H9 (cell line): Measurements from ENCODE around the gene ECHS1. TPM values are rescaled to one million over a fixed set of nuclear protein-coding genes. Genes with fewer than 3 reads are reported as not detected.

ENCODE experiments used
- DNase-seq: peaks from one replicate; pipeline ENCODE4 v3.0.0-alpha.2; 2017
- H2AFZ ChIP-seq: one replicate; pipeline ENCODE4 v1.6.1; 2013; ENCODE audit warnings: mild to moderate bottlenecking, low read length, control low read depth, moderate library complexity
- H2AK5ac ChIP-seq: 2 replicates; pipeline ENCODE4 v1.6.1; 2013; ENCODE audit warnings: low read length, control low read depth, mixed read lengths; ENCODE audit not compliant: insufficient read length
- H2BK120ac ChIP-seq: one replicate; pipeline ENCODE4 v1.6.1; 2013; ENCODE audit warnings: low read depth, mild to moderate bottlenecking, low read length, control low read depth, inconsistent platforms; ENCODE audit not compliant: poor library complexity, severe bottlenecking
- H2BK12ac ChIP-seq: 2 replicates; pipeline ENCODE4 v1.6.1; 2013; ENCODE audit warnings: low read length, control low read depth, mixed read lengths, low read depth; ENCODE audit not compliant: insufficient read length
- H2BK15ac ChIP-seq: 2 replicates; pipeline ENCODE4 v1.6.1; 2013; ENCODE audit warnings: low read depth, low read length, control low read depth
- H2BK20ac ChIP-seq: one replicate; pipeline ENCODE4 v1.6.1; 2013; ENCODE audit warnings: low read depth, mild to moderate bottlenecking, low read length, control low read depth, inconsistent platforms; ENCODE audit not compliant: poor library complexity, severe bottlenecking
- H2BK5ac ChIP-seq: 2 replicates; pipeline ENCODE4 v1.6.1; 2013; ENCODE audit warnings: low read length, control low read depth, mixed read lengths; ENCODE audit not compliant: insufficient read length
- H3K14ac ChIP-seq: 2 replicates; pipeline ENCODE4 v1.6.1; 2013; ENCODE audit warnings: low read length, control low read depth; ENCODE audit not compliant: insufficient read depth
- H3K18ac ChIP-seq: 2 replicates; pipeline ENCODE4 v1.6.1; 2013; ENCODE audit warnings: low read depth, mild to moderate bottlenecking, mixed read lengths, low read length, control low read depth; ENCODE audit not compliant: insufficient read length
- H3K23ac ChIP-seq: 2 replicates; pipeline ENCODE4 v1.6.1; 2013; ENCODE audit warnings: low read length, control low read depth, mixed read lengths, low read depth; ENCODE audit not compliant: insufficient read length
- H3K23me2 ChIP-seq: 2 replicates; pipeline ENCODE4 v1.6.1; 2013; ENCODE audit warnings: low read depth, mild to moderate bottlenecking, mixed read lengths, low read length, control low read depth; ENCODE audit not compliant: insufficient read length, poor library complexity, severe bottlenecking
- H3K27ac ChIP-seq: 2 replicates; pipeline ENCODE4 v1.5.1; 2013; ENCODE audit warnings: low read length, control low read depth, mixed read lengths, low read depth; ENCODE audit not compliant: insufficient read length
- H3K27me3 ChIP-seq: 2 replicates; pipeline ENCODE4 v1.6.1; 2013; ENCODE audit warnings: low read length, control low read depth, inconsistent platforms; ENCODE audit not compliant: insufficient read depth
- H3K4ac ChIP-seq: 2 replicates; pipeline ENCODE4 v1.6.1; 2013; ENCODE audit warnings: low read depth, mild to moderate bottlenecking, control low read depth, inconsistent platforms, low read length, moderate library complexity
- H3K4me1 ChIP-seq: 2 replicates; pipeline ENCODE4 v1.6.1; 2013; ENCODE audit warnings: low read length, control low read depth, inconsistent platforms; ENCODE audit not compliant: insufficient read depth
- H3K4me2 ChIP-seq: 2 replicates; pipeline ENCODE4 v1.6.1; 2013; ENCODE audit warnings: low read length, control low read depth, mixed read lengths; ENCODE audit not compliant: insufficient read length, insufficient read depth
- H3K56ac ChIP-seq: 2 replicates; pipeline ENCODE4 v1.6.1; 2013; ENCODE audit warnings: low read depth, mild to moderate bottlenecking, mixed read lengths, low read length, control low read depth; ENCODE audit not compliant: insufficient read length
- H3K79me1 ChIP-seq: 2 replicates; pipeline ENCODE4 v1.6.1; 2013; ENCODE audit warnings: low read depth, mild to moderate bottlenecking, moderate library complexity, low read length, control low read depth, inconsistent platforms; ENCODE audit not compliant: insufficient read depth, poor library complexity, severe bottlenecking
- H3K79me2 ChIP-seq: 2 replicates; pipeline ENCODE4 v1.6.1; 2013; ENCODE audit warnings: low read length, control low read depth, inconsistent platforms; ENCODE audit not compliant: insufficient read depth
- H3K9ac ChIP-seq: 2 replicates; pipeline ENCODE4 v1.6.1; 2013; ENCODE audit warnings: low read length, control low read depth, mixed read lengths; ENCODE audit not compliant: insufficient read length; ENCODE audit errors: extremely low read depth
- H3K9me3 ChIP-seq: one replicate; pipeline ENCODE4 v1.6.1; 2013; ENCODE audit warnings: low read depth, low read length, inconsistent platforms; ENCODE audit not compliant: control insufficient read depth
- H3T11ph ChIP-seq: one replicate; pipeline ENCODE4 v1.6.1; 2013; ENCODE audit warnings: mild to moderate bottlenecking, low read length, control low read depth, inconsistent platforms
- H4K20me1 ChIP-seq: one replicate; pipeline ENCODE4 v1.6.1; 2013; ENCODE audit not compliant: control insufficient read depth, insufficient read length, insufficient read depth
- H4K5ac ChIP-seq: 2 replicates; pipeline ENCODE4 v1.6.1; 2013; ENCODE audit warnings: low read depth, mild to moderate bottlenecking, mixed read lengths, low read length, control low read depth; ENCODE audit not compliant: insufficient read length
- H4K8ac ChIP-seq: replicated peaks from 2 replicates; pipeline ENCODE4 v1.6.1; 2013; ENCODE audit warnings: low read length, control low read depth, mixed read lengths, low read depth; ENCODE audit not compliant: insufficient read length
- H4K91ac ChIP-seq: 2 replicates; pipeline ENCODE4 v1.6.1; 2013; ENCODE audit warnings: low read depth, mild to moderate bottlenecking, moderate library complexity, mixed read lengths, low read length, control low read depth; ENCODE audit not compliant: insufficient read length
- H3K27ac Mint-ChIP-seq, 3 experiments: 2 replicates in 2 of 3; 3 replicates in 1 of 3; pipeline ENCODE4 v1.8.0; 2020 to 2021; ENCODE audit warnings: mixed read lengths in 3 of 3, mild to moderate bottlenecking in 1 of 3, moderate library complexity in 1 of 3
- H3K27me3 Mint-ChIP-seq: 2 replicates; pipeline ENCODE4 v1.8.0; 2021; ENCODE audit warnings: low read depth, mild to moderate bottlenecking, moderate library complexity, mixed read lengths
- H3K36me3 Mint-ChIP-seq, 3 experiments: 2 replicates in 2 of 3; 3 replicates in 1 of 3; pipeline ENCODE4 v1.8.0; 2020 to 2021; ENCODE audit warnings: low read depth in 3 of 3, mixed read lengths in 3 of 3; ENCODE audit not compliant: insufficient read depth in 1 of 3
- H3K4me1 Mint-ChIP-seq, 2 experiments: 2 replicates each; pipeline ENCODE4 v1.8.0; 2020; ENCODE audit warnings: mixed read lengths in 2 of 2
- H3K4me3 Mint-ChIP-seq, 2 experiments: 2 replicates in 1 of 2; 3 replicates in 1 of 2; pipeline ENCODE4 v1.8.0; 2020 to 2021; ENCODE audit warnings: mild to moderate bottlenecking in 2 of 2, mixed read lengths in 2 of 2, moderate library complexity in 1 of 2
- H3K9me3 Mint-ChIP-seq, 2 experiments: 2 replicates in 1 of 2; 3 replicates in 1 of 2; pipeline ENCODE4 v1.8.0; 2020; ENCODE audit warnings: mild to moderate bottlenecking in 2 of 2, mixed read lengths in 2 of 2, moderate library complexity in 1 of 2
- WGBS: extraction: QIAGEN DNeasy Blood & Tissue Kit; methylation state at CpG from one replicate; pipeline ENCODE4 v1.1.7; 2013; ENCODE audit warnings: missing lambda C conversion rate, low lambda C conversion rate, mixed read lengths; ENCODE audit not compliant: insufficient read length; ENCODE audit errors: extremely low coverage; 5-methylcytosine and 5-hydroxymethylcytosine counted together
- total RNA-seq: library from RNA; stranded (reverse); gene quantifications from 2 replicates; pipeline ENCODE4 v1.2.1, GENCODE V29; 2021
- TF ChIP-seq, protein P1 (sequence below): fragments of 200-600 bp; sonication (generic); conservative IDR thresholded peaks from 3 replicates; pipeline ENCODE4 v1.8.0; 2021; ENCODE audit warnings: antibody characterized with exemption, mild to moderate bottlenecking

The ECHS1 gene
- total RNA-seq, 1 experiment from 2014 or later: 94.1 TPM

DNA sequence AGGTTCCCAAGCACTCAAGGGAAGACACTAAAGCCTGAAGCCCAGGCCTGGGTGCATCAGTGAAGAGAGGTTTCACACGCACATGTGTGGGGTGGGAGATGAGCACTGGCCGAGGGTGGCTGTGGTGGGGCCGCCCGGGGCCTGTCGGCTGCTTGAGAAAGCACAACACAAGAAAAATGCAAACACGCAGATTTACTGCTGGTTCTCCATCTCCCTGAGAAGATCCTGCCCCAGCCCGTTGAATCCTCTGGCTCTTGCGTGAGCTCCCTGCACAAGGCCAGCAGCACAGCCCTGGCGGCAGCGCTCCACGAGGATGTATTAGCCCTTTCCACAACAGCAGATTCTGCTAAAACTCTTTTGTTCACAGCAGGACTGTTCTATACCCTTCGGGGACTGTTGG is 58.2 kb downstream of the ECHS1 start:
- Mint-ChIP-seq H3K36me3 (peaks cover 3 to 31% (median 23%) of the 10 kb centered on the region in 3 experiments; a peak in 6 of 7 replicates), H3K4me1 (peaks cover 0 to 9% of the 10 kb centered on the region in 2 experiments; a peak in 2 of 4 replicates), H3K27me3 (peaks cover 14% of the 10 kb centered on the region), H3K27ac (no peak overlapping the region), H3K4me3 (no peak overlapping the region), H3K9me3 (no peaks in the 10 kb centered on the region)
- Histone ChIP-seq H3K23me2 (no peaks in the 10 kb centered on the region), H3K14ac (no peak overlapping the region), H2BK15ac (no peak overlapping the region), H4K5ac (no peak overlapping the region), H2BK12ac (no peak overlapping the region), H2AFZ (no peak overlapping the region), H3K27me3 (peaks cover 4% of the 10 kb centered on the region; the same call in 1 of the 2 replicates), H3K18ac (no peak overlapping the region), H4K91ac (no peak overlapping the region), H3T11ph (no peak overlapping the region), H3K23ac (no peak overlapping the region), H4K8ac (no peak overlapping the region), H2AK5ac (no peak overlapping the region), H3K56ac (no peak overlapping the region), H3K4me2 (no peak overlapping the region), H3K9me3 (no peaks in the 10 kb centered on the region), H3K4me1 (no peaks in the 10 kb centered on the region), H3K9ac (no peak overlapping the region), H2BK20ac (no peak overlapping the region), H2BK5ac (no peak overlapping the region), H3K79me1 (no peaks in the 10 kb centered on the region), H3K27ac (no peak overlapping the region), H4K20me1 (no peaks in the 10 kb centered on the region), H3K4ac (no peak overlapping the region), H2BK120ac (no peak overlapping the region), H3K79me2 (no peaks in the 10 kb centered on the region)
- WGBS: no CpG with 5 or more reads among the region's 12 CpGs
- TF ChIP-seq, protein P1, sequence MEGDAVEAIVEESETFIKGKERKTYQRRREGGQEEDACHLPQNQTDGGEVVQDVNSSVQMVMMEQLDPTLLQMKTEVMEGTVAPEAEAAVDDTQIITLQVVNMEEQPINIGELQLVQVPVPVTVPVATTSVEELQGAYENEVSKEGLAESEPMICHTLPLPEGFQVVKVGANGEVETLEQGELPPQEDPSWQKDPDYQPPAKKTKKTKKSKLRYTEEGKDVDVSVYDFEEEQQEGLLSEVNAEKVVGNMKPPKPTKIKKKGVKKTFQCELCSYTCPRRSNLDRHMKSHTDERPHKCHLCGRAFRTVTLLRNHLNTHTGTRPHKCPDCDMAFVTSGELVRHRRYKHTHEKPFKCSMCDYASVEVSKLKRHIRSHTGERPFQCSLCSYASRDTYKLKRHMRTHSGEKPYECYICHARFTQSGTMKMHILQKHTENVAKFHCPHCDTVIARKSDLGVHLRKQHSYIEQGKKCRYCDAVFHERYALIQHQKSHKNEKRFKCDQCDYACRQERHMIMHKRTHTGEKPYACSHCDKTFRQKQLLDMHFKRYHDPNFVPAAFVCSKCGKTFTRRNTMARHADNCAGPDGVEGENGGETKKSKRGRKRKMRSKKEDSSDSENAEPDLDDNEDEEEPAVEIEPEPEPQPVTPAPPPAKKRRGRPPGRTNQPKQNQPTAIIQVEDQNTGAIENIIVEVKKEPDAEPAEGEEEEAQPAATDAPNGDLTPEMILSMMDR: no peak
- no peak for DNase-seq
